Spleen (tissue), 7 donors: ENCODE results near the gene SPRY1.

Experiments used
- POLR2A ChIP-seq, 3 donors: fragments of 450-650 bp; IDR thresholded peaks; one replicate each; pipeline ENCODE4 v1.5.1; 2017; ENCODE audit warnings: antibody characterized with exemption in 3 of 3, mild to moderate bottlenecking in 1 of 3
- POLR2AphosphoS5 ChIP-seq, 3 donors: sonication (generic); formaldehyde crosslinking; IDR thresholded peaks; one replicate each; pipeline ENCODE4 v1.5.1; 2017; ENCODE audit warnings: antibody characterized with exemption in 3 of 3
- TF ChIP-seq, protein P1 (sequence below), 11 experiments: fragments of 200-600 bp in 7 of 11; fragments of 450-650 bp in 4 of 11; sonication (generic) in 4 of 11; IDR thresholded peaks in 8 of 11; conservative IDR thresholded peaks in 3 of 11; 1 replicate in 7 of 11; 2 replicates in 4 of 11; pipeline versions ENCODE4 v1.4.0 to v1.8.0; 2016 to 2021; ENCODE audit warnings: antibody characterized with exemption in 11 of 11, inconsistent platforms in 4 of 11, mild to moderate bottlenecking in 1 of 11
- donor health status: DM: no; HTN: no; CAD: no; lungs with moderate emphysema.
- donor health status: DM: no; HTN: no; CAD: no.
- donor health status: DM: no; HTN: no; CAD: no.

DNA sequence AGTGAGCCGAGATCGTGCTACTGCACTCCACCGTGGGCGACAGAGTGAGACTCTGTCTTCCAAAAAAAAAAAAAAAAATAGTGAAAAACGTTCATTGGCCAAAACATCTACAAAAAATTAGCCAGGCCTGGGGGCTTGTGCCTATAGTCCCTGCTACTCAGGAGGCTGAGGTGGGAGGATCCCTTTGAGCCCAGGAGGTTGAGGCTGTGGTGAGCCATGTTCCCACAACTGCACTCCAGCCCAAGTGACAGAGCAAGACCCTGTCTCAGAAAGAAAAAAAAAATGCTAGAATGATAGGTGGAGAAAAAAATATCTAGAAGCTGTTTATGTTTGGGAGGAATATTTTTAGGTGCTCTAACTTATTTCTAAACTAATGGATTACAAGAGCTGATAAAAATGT, 14.9 kb downstream of the SPRY1 start:
- TF ChIP-seq, protein P1, sequence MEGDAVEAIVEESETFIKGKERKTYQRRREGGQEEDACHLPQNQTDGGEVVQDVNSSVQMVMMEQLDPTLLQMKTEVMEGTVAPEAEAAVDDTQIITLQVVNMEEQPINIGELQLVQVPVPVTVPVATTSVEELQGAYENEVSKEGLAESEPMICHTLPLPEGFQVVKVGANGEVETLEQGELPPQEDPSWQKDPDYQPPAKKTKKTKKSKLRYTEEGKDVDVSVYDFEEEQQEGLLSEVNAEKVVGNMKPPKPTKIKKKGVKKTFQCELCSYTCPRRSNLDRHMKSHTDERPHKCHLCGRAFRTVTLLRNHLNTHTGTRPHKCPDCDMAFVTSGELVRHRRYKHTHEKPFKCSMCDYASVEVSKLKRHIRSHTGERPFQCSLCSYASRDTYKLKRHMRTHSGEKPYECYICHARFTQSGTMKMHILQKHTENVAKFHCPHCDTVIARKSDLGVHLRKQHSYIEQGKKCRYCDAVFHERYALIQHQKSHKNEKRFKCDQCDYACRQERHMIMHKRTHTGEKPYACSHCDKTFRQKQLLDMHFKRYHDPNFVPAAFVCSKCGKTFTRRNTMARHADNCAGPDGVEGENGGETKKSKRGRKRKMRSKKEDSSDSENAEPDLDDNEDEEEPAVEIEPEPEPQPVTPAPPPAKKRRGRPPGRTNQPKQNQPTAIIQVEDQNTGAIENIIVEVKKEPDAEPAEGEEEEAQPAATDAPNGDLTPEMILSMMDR (IDR thresholded peaks at IDR 0.05 in 8 of 11, conservative IDR thresholded peaks at IDR 0.05 in 3 of 11) = no peak
- TF ChIP-seq POLR2A (IDR thresholded peaks at IDR 0.05) (no peak), POLR2AphosphoS5 (IDR thresholded peaks at IDR 0.05) (no peak)
